ENCODE results near the gene RPL7L1.

RPL7L1 gene

GRCh38 chr6:42904467-42904866 lies 25.1 kb downstream of the RPL7L1 start:
- TF ChIP-seq, protein P1, sequence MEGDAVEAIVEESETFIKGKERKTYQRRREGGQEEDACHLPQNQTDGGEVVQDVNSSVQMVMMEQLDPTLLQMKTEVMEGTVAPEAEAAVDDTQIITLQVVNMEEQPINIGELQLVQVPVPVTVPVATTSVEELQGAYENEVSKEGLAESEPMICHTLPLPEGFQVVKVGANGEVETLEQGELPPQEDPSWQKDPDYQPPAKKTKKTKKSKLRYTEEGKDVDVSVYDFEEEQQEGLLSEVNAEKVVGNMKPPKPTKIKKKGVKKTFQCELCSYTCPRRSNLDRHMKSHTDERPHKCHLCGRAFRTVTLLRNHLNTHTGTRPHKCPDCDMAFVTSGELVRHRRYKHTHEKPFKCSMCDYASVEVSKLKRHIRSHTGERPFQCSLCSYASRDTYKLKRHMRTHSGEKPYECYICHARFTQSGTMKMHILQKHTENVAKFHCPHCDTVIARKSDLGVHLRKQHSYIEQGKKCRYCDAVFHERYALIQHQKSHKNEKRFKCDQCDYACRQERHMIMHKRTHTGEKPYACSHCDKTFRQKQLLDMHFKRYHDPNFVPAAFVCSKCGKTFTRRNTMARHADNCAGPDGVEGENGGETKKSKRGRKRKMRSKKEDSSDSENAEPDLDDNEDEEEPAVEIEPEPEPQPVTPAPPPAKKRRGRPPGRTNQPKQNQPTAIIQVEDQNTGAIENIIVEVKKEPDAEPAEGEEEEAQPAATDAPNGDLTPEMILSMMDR (IDR thresholded peaks at IDR 0.05; ENCODE audit: borderline replicate concordance, insufficient read depth, low read depth, low read length) = no peak
- no peak overlapping the region for H3K4me3 ChIP-seq (ENCODE audit: low read depth, low read length)

DNA sequence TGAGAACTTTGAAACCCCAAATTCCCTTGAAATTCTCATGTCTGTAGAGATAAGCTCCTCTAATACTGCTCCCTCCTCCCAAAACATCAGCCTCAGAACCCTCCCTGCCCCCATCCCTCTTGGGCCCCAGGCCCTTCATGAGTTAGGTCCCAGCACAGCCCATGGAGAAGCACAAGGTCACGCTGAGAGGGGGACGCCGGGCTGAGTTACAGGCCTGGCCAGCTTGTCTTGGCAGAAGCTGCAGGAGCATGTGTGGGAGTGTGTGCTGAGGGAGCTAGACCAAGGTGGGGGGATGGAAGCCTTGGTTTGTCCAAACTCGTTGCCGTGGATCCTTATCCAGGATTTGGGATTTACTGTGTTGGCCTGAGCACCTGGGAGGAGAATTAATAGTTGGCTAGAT lies 27.9 kb downstream of the RPL7L1 start:
- no peak overlapping the region for H3K4me3 ChIP-seq (ENCODE audit: low read depth, low read length)
- TF ChIP-seq, protein P1 (IDR thresholded peaks at IDR 0.05; ENCODE audit: borderline replicate concordance, insufficient read depth, low read depth, low read length) = no peak

DNA sequence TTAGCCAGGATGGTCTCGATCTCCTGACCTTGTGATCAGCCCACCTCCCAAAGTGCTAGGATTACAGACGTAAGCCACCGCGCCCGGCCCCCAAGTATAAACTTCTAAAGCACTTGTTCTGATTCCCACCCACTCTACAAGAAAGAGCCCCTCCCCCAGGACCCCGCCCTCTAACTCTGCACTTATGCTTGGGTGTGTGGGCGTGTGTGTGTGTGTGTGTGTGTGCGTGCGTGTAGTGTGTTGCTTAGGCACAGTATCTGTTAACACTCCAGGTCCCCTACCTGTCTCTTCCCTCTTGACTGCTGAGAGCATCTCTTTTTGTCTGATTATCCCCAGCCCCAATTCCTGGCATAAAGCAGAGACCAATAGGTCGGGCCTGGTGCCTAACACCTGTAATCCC lies 30.4 kb downstream of the RPL7L1 start:
- no peak overlapping the region for H3K4me3 ChIP-seq (ENCODE audit: low read depth, low read length)
- TF ChIP-seq, protein P1 (IDR thresholded peaks at IDR 0.05; ENCODE audit: borderline replicate concordance, insufficient read depth, low read depth, low read length) = no peak

- TF ChIP-seq, protein P1 (IDR thresholded peaks at IDR 0.05; ENCODE audit: borderline replicate concordance, insufficient read depth, low read depth, low read length) = no peak
- H3K4me3 ChIP-seq (ENCODE audit: low read depth, low read length) = no peak overlapping the region
Observed at GRCh38 chr6:42911171-42912021, 32.0 kb downstream of the RPL7L1 start.

DNA sequence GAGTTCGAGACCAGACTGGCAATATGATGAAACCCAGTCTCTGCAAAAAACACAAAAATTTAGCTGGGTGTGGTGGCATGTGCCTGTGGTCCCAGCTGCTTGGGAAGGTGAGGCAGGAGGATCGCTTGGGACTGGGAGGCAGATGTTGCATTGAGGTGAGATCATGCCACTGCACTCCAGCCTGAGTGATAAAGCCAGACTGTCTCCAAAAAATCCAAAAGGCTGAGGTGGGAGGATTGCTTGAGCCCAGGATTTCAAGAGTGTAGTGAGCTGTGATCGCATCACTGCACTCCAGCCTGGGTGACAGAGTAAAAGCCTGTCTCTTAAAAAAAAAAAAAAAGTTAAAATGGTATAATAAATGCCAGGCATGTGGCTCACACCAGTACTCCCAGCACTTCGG lies 35.1 kb downstream of the RPL7L1 start:
- TF ChIP-seq, protein P1 (IDR thresholded peaks at IDR 0.05; ENCODE audit: borderline replicate concordance, insufficient read depth, low read depth, low read length) = no peak

DNA sequence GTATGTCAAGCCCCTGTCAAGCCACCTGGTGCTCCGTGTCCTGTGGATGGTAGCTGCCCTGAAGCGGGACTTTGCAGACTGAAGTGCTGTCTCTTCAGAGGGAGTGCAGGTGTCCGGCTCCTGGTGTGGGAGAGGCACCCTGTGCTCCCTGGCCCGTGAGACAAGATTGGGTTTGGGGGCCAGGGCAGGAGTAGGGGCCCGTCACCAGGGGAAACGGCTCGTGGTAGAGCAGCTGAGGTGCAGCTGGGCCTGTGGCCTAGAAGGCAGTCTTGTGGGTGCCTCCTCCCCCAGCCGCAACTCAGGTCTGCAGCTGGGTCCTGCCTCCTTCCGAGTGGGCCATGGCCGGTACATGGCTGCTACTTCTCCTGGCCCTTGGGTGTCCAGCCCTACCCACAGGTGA lies 36.3 kb downstream of the RPL7L1 start, which contains the start of gene PTCRA:
Gene PTCRA, plus strand, starts transcription at position 322 of the 400 bp plus-strand sequence. Its CDS starts 17 bp downstream, at position 339.
- TF ChIP-seq, protein P1 (IDR thresholded peaks at IDR 0.05; ENCODE audit: borderline replicate concordance, insufficient read depth, low read depth, low read length) = no peak
- H3K4me3 ChIP-seq (ENCODE audit: low read depth, low read length) = no peak within 1 kb of the TSS

More for the DNA sequence above, 35.1 kb downstream of the RPL7L1 start:
- no peak overlapping the region for H3K4me3 ChIP-seq (ENCODE audit: low read depth, low read length)

GRCh38 chr6:42916288-42916687 lies 36.9 kb downstream of the RPL7L1 start:
- H3K4me3 ChIP-seq (ENCODE audit: low read depth, low read length) = no peak overlapping the region
- TF ChIP-seq, protein P1 (IDR thresholded peaks at IDR 0.05; ENCODE audit: borderline replicate concordance, insufficient read depth, low read depth, low read length) = no peak
